HepG2 (cell line): ENCODE results near the gene ATXN7L3. TPM values are rescaled to one million over a fixed set of nuclear protein-coding genes. Genes with fewer than 3 reads are reported as not detected.

Experiments
- MAFK ChIP-seq, 2 experiments: IDR thresholded peaks in 1 of 2; conservative IDR thresholded peaks in 1 of 2; 2 replicates each; pipeline ENCODE4 v1.6.1; 2011; ENCODE audit warnings: improper control_type of control experiment in 2 of 2, low read length in 2 of 2
- MIER3 ChIP-seq: IDR thresholded peaks from 2 replicates; pipeline ENCODE4 v1.6.1; 2016; ENCODE audit warnings: missing compliant biosample characterization, borderline replicate concordance
- MIXL1 ChIP-seq: IDR thresholded peaks from 2 replicates; pipeline ENCODE4 v1.6.1; 2016
- NCOR1 ChIP-seq: fragments of 200-600 bp; sonication (generic); IDR thresholded peaks from 2 replicates; pipeline ENCODE4 v1.7.0; 2017; ENCODE audit warnings: antibody characterized with exemption, low read length, borderline replicate concordance
- ZFYVE20 ChIP-seq: sonication (generic); formaldehyde crosslinking; IDR thresholded peaks from 2 replicates; pipeline ENCODE4 v1.8.0; 2023; ENCODE audit warnings: low read depth, mild to moderate bottlenecking, moderate library complexity, missing genetic modification reagents, borderline replicate concordance
- ZNF12 ChIP-seq: sonication (generic); formaldehyde crosslinking; IDR thresholded peaks from 2 replicates; pipeline ENCODE4 v1.5.0; 2020; ENCODE audit warnings: missing genetic modification reagents
- ZNF232 ChIP-seq: sonication (generic); formaldehyde crosslinking; IDR thresholded peaks from 2 replicates; pipeline ENCODE4 v1.4.0; 2020; ENCODE audit warnings: missing genetic modification reagents, borderline replicate concordance
- ZNF329 ChIP-seq: sonication (generic); formaldehyde crosslinking; IDR thresholded peaks from 2 replicates; pipeline ENCODE4 v1.9.0; 2021; ENCODE audit warnings: low read depth, mild to moderate bottlenecking, missing genetic modification reagents
- ZNF335 ChIP-seq: sonication (generic); formaldehyde crosslinking; IDR thresholded peaks from 2 replicates; pipeline ENCODE4 v1.4.0; 2020; ENCODE audit warnings: missing genetic modification reagents
- ZNF337 ChIP-seq: sonication (generic); formaldehyde crosslinking; IDR thresholded peaks from 2 replicates; pipeline ENCODE4 v1.5.1; 2020; ENCODE audit warnings: missing genetic modification reagents, low read depth, mild to moderate bottlenecking, borderline replicate concordance
- ZNF562 ChIP-seq: sonication (generic); formaldehyde crosslinking; IDR thresholded peaks from 2 replicates; pipeline ENCODE4 v1.8.0; 2022; ENCODE audit warnings: missing genetic modification reagents, borderline replicate concordance
- polyA plus RNA-seq, 8 experiments: library from polyadenylated mRNA; depleted of rRNA in 3 of 8; stranded (reverse) in 7 of 8; unstranded in 1 of 8; fragments of >200 nt; fragmentation: Illumina TruSeq in 4 of 8; extraction: Trizol in 4 of 8; gene quantifications; 2 replicates each; pipeline versions ENCODE4 v1.2.1 to v1.2.3, GENCODE V29; 2011 to 2016; ENCODE audit warnings: low read depth in 4 of 8, missing spikeins in 1 of 8, mixed read lengths in 1 of 8; ENCODE audit not compliant: insufficient read depth in 1 of 8
- total RNA-seq, 5 experiments: library from RNA; depleted of rRNA; stranded (reverse); fragments of >200 nt; fragmentation: Illumina TruSeq; extraction: Trizol; gene quantifications; 2 replicates each; pipeline ENCODE4 v1.2.3, GENCODE V29; 2016; ENCODE audit warnings: low read depth in 1 of 5
- TF ChIP-seq, protein P1 (sequence below): sonication (generic); formaldehyde crosslinking; IDR thresholded peaks from 2 replicates; pipeline ENCODE4 v1.9.0; 2021; ENCODE audit warnings: missing genetic modification reagents, borderline replicate concordance
- TF ChIP-seq, protein P2 (sequence below): sonication (generic); formaldehyde crosslinking; IDR thresholded peaks from 2 replicates; pipeline ENCODE4 v1.5.0; 2020; ENCODE audit warnings: missing genetic modification reagents, mild to moderate bottlenecking, borderline replicate concordance
- TF ChIP-seq, protein P3 (sequence below): sonication (generic); formaldehyde crosslinking; IDR thresholded peaks from 2 replicates; pipeline ENCODE4 v1.5.0; 2020; ENCODE audit warnings: mild to moderate bottlenecking, missing genetic modification reagents
- TF ChIP-seq, protein P4 (sequence below): sonication (generic); formaldehyde crosslinking; IDR thresholded peaks from 2 replicates; pipeline ENCODE4 v1.5.1; 2020; ENCODE audit warnings: missing genetic modification reagents, mild to moderate bottlenecking, borderline replicate concordance
- TF ChIP-seq, protein P5 (sequence below): sonication (generic); formaldehyde crosslinking; IDR thresholded peaks from 2 replicates; pipeline ENCODE4 v1.4.0; 2020; ENCODE audit warnings: missing genetic modification reagents, borderline replicate concordance

Gene ATXN7L3
- total and polyA plus RNA-seq, 2 of the 13 experiments (the other 11 are each of a cell fraction or from before 2014, with no cell fraction given) = 44.5 to 59.1 TPM

DNA sequence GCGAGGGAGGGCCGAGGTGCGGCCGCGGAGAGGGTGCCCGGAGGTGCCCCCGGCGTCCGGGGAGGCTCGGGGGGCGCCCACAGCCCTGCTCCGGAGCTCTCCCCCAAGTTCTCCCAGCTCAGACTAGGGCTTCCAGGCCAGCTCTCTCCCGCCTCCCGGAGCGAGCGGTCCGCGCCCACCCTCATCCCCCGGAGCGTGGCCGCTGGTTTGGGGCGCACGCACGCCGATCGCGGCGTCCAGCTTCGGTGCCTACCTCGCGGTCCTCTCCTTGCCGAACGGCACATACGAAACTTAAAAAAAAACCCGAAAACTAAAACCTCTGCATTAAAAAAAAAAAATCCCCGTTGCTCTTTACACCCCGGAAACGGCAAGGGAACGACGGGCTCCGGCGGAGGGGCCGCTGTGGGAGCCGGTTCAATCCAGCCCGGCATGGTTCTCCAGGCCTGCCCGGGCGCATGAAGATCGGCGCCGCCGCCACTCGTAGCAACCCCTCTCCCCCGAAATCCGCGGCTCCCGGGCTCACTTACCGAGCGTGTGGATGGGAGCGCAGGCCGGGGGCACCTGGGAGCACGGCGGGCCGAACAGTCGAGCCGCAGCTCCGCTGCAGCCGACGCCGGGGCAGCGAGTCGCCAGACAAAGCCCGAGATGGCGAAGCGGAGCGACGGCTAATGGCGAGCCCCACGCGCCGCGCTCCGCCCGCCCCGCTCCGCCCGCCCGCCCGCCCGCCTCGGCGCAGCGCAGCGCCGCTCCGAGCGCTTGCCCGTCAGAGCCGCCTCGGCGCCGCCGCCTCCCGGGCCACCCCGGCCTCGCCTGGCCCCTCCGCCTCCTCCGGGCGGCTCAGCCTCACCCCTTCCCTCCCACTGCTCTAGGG is 20.8 kb upstream of the ATXN7L3 start (continued):
- TF ChIP-seq, protein P1, sequence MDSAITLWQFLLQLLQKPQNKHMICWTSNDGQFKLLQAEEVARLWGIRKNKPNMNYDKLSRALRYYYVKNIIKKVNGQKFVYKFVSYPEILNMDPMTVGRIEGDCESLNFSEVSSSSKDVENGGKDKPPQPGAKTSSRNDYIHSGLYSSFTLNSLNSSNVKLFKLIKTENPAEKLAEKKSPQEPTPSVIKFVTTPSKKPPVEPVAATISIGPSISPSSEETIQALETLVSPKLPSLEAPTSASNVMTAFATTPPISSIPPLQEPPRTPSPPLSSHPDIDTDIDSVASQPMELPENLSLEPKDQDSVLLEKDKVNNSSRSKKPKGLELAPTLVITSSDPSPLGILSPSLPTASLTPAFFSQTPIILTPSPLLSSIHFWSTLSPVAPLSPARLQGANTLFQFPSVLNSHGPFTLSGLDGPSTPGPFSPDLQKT (CRISPR knock-in tag) = no peak
- TF ChIP-seq, protein P2, sequence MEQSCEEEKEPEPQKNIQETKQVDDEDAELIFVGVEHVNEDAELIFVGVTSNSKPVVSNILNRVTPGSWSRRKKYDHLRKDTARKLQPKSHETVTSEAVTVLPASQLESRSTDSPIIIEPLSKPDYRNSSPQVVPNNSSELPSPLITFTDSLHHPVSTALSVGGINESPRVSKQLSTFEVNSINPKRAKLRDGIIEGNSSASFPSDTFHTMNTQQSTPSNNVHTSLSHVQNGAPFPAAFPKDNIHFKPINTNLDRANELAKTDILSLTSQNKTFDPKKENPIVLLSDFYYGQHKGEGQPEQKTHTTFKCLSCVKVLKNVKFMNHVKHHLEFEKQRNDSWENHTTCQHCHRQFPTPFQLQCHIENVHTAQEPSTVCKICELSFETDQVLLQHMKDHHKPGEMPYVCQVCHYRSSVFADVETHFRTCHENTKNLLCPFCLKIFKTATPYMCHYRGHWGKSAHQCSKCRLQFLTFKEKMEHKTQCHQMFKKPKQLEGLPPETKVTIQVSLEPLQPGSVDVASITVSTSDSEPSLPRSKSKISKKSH (CRISPR knock-in tag) = 0 out of 2 replicates have a peak, but pooled peaks have one; percentile 11
- TF ChIP-seq, protein P3, sequence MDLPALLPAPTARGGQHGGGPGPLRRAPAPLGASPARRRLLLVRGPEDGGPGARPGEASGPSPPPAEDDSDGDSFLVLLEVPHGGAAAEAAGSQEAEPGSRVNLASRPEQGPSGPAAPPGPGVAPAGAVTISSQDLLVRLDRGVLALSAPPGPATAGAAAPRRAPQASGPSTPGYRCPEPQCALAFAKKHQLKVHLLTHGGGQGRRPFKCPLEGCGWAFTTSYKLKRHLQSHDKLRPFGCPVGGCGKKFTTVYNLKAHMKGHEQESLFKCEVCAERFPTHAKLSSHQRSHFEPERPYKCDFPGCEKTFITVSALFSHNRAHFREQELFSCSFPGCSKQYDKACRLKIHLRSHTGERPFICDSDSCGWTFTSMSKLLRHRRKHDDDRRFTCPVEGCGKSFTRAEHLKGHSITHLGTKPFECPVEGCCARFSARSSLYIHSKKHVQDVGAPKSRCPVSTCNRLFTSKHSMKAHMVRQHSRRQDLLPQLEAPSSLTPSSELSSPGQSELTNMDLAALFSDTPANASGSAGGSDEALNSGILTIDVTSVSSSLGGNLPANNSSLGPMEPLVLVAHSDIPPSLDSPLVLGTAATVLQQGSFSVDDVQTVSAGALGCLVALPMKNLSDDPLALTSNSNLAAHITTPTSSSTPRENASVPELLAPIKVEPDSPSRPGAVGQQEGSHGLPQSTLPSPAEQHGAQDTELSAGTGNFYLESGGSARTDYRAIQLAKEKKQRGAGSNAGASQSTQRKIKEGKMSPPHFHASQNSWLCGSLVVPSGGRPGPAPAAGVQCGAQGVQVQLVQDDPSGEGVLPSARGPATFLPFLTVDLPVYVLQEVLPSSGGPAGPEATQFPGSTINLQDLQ = 0 out of 2 replicates have a peak, but pooled peaks have one; percentile 2
- TF ChIP-seq MIER3 (CRISPR knock-in tag) (peak; percentile 3; the same call in 1 of the 2 replicates), MIXL1 (CRISPR knock-in tag) (no peak), ZNF337 (CRISPR knock-in tag) (no peak), ZNF562 (CRISPR knock-in tag) (no peak), NCOR1 (no peak), MAFK (conservative IDR thresholded peaks at IDR 0.05 in 1 of 2, IDR thresholded peaks at IDR 0.05 in 1 of 2; ENCODE audit: low read length in 2 of 2) (no peak), ZNF12 (no peak), ZNF335 (no peak), ZNF232 (CRISPR knock-in tag) (no peak; the same call in 1 of the 2 replicates), ZNF329 (CRISPR knock-in tag) (no peak), ZFYVE20 (CRISPR knock-in tag) (no peak)
- TF ChIP-seq, protein P4, sequence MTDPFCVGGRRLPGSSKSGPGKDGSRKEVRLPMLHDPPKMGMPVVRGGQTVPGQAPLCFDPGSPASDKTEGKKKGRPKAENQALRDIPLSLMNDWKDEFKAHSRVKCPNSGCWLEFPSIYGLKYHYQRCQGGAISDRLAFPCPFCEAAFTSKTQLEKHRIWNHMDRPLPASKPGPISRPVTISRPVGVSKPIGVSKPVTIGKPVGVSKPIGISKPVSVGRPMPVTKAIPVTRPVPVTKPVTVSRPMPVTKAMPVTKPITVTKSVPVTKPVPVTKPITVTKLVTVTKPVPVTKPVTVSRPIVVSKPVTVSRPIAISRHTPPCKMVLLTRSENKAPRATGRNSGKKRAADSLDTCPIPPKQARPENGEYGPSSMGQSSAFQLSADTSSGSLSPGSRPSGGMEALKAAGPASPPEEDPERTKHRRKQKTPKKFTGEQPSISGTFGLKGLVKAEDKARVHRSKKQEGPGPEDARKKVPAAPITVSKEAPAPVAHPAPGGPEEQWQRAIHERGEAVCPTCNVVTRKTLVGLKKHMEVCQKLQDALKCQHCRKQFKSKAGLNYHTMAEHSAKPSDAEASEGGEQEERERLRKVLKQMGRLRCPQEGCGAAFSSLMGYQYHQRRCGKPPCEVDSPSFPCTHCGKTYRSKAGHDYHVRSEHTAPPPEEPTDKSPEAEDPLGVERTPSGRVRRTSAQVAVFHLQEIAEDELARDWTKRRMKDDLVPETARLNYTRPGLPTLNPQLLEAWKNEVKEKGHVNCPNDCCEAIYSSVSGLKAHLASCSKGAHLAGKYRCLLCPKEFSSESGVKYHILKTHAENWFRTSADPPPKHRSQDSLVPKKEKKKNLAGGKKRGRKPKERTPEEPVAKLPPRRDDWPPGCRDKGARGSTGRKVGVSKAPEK (CRISPR knock-in tag) = 0 out of 2 replicates have a peak, but pooled peaks have one; percentile 54
- TF ChIP-seq, protein P5, sequence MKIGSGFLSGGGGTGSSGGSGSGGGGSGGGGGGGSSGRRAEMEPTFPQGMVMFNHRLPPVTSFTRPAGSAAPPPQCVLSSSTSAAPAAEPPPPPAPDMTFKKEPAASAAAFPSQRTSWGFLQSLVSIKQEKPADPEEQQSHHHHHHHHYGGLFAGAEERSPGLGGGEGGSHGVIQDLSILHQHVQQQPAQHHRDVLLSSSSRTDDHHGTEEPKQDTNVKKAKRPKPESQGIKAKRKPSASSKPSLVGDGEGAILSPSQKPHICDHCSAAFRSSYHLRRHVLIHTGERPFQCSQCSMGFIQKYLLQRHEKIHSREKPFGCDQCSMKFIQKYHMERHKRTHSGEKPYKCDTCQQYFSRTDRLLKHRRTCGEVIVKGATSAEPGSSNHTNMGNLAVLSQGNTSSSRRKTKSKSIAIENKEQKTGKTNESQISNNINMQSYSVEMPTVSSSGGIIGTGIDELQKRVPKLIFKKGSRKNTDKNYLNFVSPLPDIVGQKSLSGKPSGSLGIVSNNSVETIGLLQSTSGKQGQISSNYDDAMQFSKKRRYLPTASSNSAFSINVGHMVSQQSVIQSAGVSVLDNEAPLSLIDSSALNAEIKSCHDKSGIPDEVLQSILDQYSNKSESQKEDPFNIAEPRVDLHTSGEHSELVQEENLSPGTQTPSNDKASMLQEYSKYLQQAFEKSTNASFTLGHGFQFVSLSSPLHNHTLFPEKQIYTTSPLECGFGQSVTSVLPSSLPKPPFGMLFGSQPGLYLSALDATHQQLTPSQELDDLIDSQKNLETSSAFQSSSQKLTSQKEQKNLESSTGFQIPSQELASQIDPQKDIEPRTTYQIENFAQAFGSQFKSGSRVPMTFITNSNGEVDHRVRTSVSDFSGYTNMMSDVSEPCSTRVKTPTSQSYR (CRISPR knock-in tag) = no peak
